HG03575 (cell line): ENCODE results near the gene CEP20.
"Not testable (repeated sequence)": the region's sequence is repeated elsewhere in the genome, so short reads cannot be mapped to it uniquely, and the experiment has no call there.

Experiments
- ATAC-seq: cut with Tn5 transposase; IDR thresholded peaks from one replicate; pipeline ENCODE4 v1.9.1; 2021; ENCODE audit not compliant: unreplicated experiment, insufficient number of reproducible peaks, low FRiP score; ENCODE audit errors: extremely low read depth

The CEP20 gene

GRCh38 chr16:15839204-15839603 is 49.2 kb downstream of the CEP20 start:
- ATAC-seq, result not testable (repeated sequence)

- ATAC-seq, result no peak
Measured at GRCh38 chr16:15837761-15838160, 50.6 kb downstream of the CEP20 start.

- no peak for ATAC-seq
Measured at GRCh38 chr16:15836965-15837611, 51.3 kb downstream of the CEP20 start.

- no peak for ATAC-seq
Measured at GRCh38 chr16:15836074-15836473, 52.3 kb downstream of the CEP20 start.

- ATAC-seq, result no peak
Measured at GRCh38 chr16:15835136-15835878, 53.1 kb downstream of the CEP20 start.

GRCh38 chr16:15834502-15834901 is 53.9 kb downstream of the CEP20 start:
- ATAC-seq, result no peak

GRCh38 chr16:15833541-15833940 is 54.9 kb downstream of the CEP20 start:
- no peak for ATAC-seq

- ATAC-seq, result no peak
Measured at GRCh38 chr16:15832241-15832640, 56.2 kb downstream of the CEP20 start.

- ATAC-seq, result no peak
Measured at GRCh38 chr16:15830832-15831451, 57.5 kb downstream of the CEP20 start.

- ATAC-seq, result no peak
Measured at GRCh38 chr16:15829460-15829859, 58.9 kb downstream of the CEP20 start.

- no peak for ATAC-seq
Measured at GRCh38 chr16:15827709-15828343, 60.6 kb downstream of the CEP20 start.

- no peak for ATAC-seq
Measured at GRCh38 chr16:15827299-15827698, 61.1 kb downstream of the CEP20 start.

- no peak for ATAC-seq
Measured at GRCh38 chr16:15825750-15826305, 62.6 kb downstream of the CEP20 start.

GRCh38 chr16:15822957-15823356 is 65.4 kb downstream of the CEP20 start:
- no peak for ATAC-seq

- no peak for ATAC-seq
Measured at GRCh38 chr16:15820837-15821236, 67.6 kb downstream of the CEP20 start.

GRCh38 chr16:15819046-15819445 is 69.4 kb downstream of the CEP20 start:
- ATAC-seq, result no peak

GRCh38 chr16:15817446-15817845 is 71.0 kb downstream of the CEP20 start:
- no peak for ATAC-seq

- ATAC-seq, result no peak
Measured at GRCh38 chr16:15816228-15816627, 72.2 kb downstream of the CEP20 start.
